ENCODE measurements around the gene HAGH. TPM values are rescaled to one million over a fixed set of nuclear protein-coding genes. Genes with fewer than 3 reads are reported as not detected.

Gene HAGH
- total and polyA plus RNA-seq, 10 of the 15 experiments (the other 5 are each of a cell fraction or from before 2014, with no cell fraction given), result 2.0 to 50.1 (median 22.4) TPM

- RAD21 ChIA-PET (ENCODE audit: unreplicated experiment), result no interaction called here
- no peak overlapping the region for H3K4me2 ChIP-seq (ENCODE audit: control insufficient read depth, insufficient read depth)
- ATAC-seq (no peak), FAIRE-seq (no peak), DNase-seq (ENCODE audit: low read depth, low spot score) (no peak)
- CTCF ChIA-PET, result no interaction called here
- POLR2A ChIA-PET, result interaction anchor here (0.5 kb wide), 1 partner anchor 71 kb away, joined by 3 read pairs; no protein-coding TSS in a partner anchor
- BruUV-seq (replicated peaks), result no TSS peak
- H3K27ac ChIP-seq (ENCODE audit: control insufficient read depth, insufficient read depth), result no peak overlapping the region
- intact Hi-C loops (cut with micrococcal nuclease; ENCODE audit: unreplicated experiment), result no loop called here
- H3K4me3 ChIP-seq, result no peak overlapping the region
- H3K9ac ChIP-seq (ENCODE audit: control insufficient read depth, insufficient read depth, low read length), result no peak overlapping the region
- SMC1A ChIA-PET (ENCODE audit: uncharacterized antibody, unreplicated experiment), result no interaction called here
- no peak overlapping the region for H2AFZ ChIP-seq (ENCODE audit: control insufficient read depth, low read depth, low read length)
- H4K20me1 ChIP-seq (ENCODE audit: control insufficient read depth, insufficient read depth), result no peaks in the 10 kb centered on the region
- peaks cover 3 to 8% of the 10 kb centered on the region in 2 experiments; a peak in 3 of 4 replicates for H3K36me3 ChIP-seq (ENCODE audit: control insufficient read depth in 2 of 2, insufficient read depth in 2 of 2, low read length in 1 of 2)
- H3K79me2 ChIP-seq (ENCODE audit: control insufficient read depth, insufficient read depth, low read length), result peaks cover 31% of the 10 kb centered on the region
- in situ Hi-C loops (cut with MboI), result no loop called here
- H3K4me1 ChIP-seq (ENCODE audit: control insufficient read depth, insufficient read depth, low read length), result peaks cover 17% of the 10 kb centered on the region
- TF ChIP-seq POU2F2 (IDR thresholded peaks at IDR 0.05; ENCODE audit: borderline replicate concordance, low read depth, low read length) (no peak), ATF3 (IDR thresholded peaks at IDR 0.05; ENCODE audit: borderline replicate concordance, extremely low read depth, low read depth, low read length) (no peak), JUND (IDR thresholded peaks at IDR 0.05; ENCODE audit: low read depth, low read length) (no peak), CHD1 (IDR thresholded peaks at IDR 0.05; ENCODE audit: low read depth, low read length) (no peak), EP300 (IDR thresholded peaks at IDR 0.05; ENCODE audit: borderline replicate concordance in 1 of 2, control insufficient read depth in 1 of 2, low read depth in 2 of 2, low read length in 2 of 2) (no peak), EGR1 (IDR thresholded peaks at IDR 0.05; ENCODE audit: borderline replicate concordance in 1 of 2, low read depth in 2 of 2, low read length in 2 of 2) (no peak), CBFB (IDR thresholded peaks at IDR 0.05; ENCODE audit: low read depth) (no peak), TCF3 (IDR thresholded peaks at IDR 0.05; ENCODE audit: borderline replicate concordance, insufficient read depth, low read depth, low read length) (no peak), KAT2A (conservative IDR thresholded peaks at IDR 0.05; ENCODE audit: control insufficient read depth, low read depth, low read length) (no peak), E4F1 (IDR thresholded peaks at IDR 0.05; ENCODE audit: borderline replicate concordance, partially characterized antibody) (no peak)
- H3K9me3 ChIP-seq (replicated peaks; ENCODE audit: control insufficient read depth, insufficient read depth, low read length), result no peaks in the 10 kb centered on the region
- no peaks in the 10 kb centered on the region for H3K27me3 ChIP-seq (replicated peaks in 1 of 2; ENCODE audit: control insufficient read depth in 2 of 2, insufficient read depth in 2 of 2, low read length in 1 of 2)
- 97% methylated on average over 13 of the region's 13 CpGs for WGBS (ENCODE audit: insufficient coverage, insufficient replicate concordance, low lambda C conversion rate, missing lambda C conversion rate)
Observed at GRCh38 chr16:1776672-1776955, 50.0 kb downstream of the HAGH start.
